ENCODE data around the gene PICK1. TPM values are rescaled to one million over a fixed set of nuclear protein-coding genes. Genes with fewer than 3 reads are reported as not detected.

PICK1 gene
- total and polyA plus RNA-seq, 2 of the 13 experiments (the other 11 are each of a cell fraction or from before 2014, with no cell fraction given), result 19.3 to 25.3 TPM

GRCh38 chr22:38069372-38070249 is 12.4 kb downstream of the PICK1 start:
- FAIRE-seq (no peak), DNase-seq (ENCODE audit: low spot score) (no peak), ATAC-seq (peak; percentile 20)
- H3K27me3 ChIP-seq (ENCODE audit: control insufficient read depth in 1 of 2, insufficient read depth in 2 of 2, low read length in 2 of 2), result no peaks in the 10 kb centered on the region
- no peaks in the 10 kb centered on the region for H4K20me1 ChIP-seq (ENCODE audit: insufficient read depth, low read length)
- H3K79me2 ChIP-seq (ENCODE audit: insufficient read depth, low read length), result no peaks in the 10 kb centered on the region
- no peaks in the 10 kb centered on the region for H3K9me3 ChIP-seq (ENCODE audit: low read length)
- 97% methylated on average over 20 of the region's 21 CpGs for WGBS (ENCODE audit: low lambda C conversion rate)
- no peak overlapping the region for H3K4me2 ChIP-seq (ENCODE audit: low read depth, low read length)
- ChIA-PET CTCF (ENCODE audit: low intra/inter-chr PET ratio, low total read pairs) (no interaction called here), POLR2A (no interaction called here)
- H2AFZ ChIP-seq (ENCODE audit: low read length), result no peak overlapping the region
- peaks cover 27 to 38% of the 10 kb centered on the region in 2 experiments for H3K36me3 ChIP-seq (replicated peaks in 1 of 2; ENCODE audit: control insufficient read depth in 1 of 2, insufficient read depth in 2 of 2, low read length in 2 of 2)
- no peak overlapping the region for H3K4me3 ChIP-seq (replicated peaks in 1 of 3; ENCODE audit: insufficient read depth in 1 of 3, low read depth in 2 of 3, low read length in 3 of 3)
- H3K4me1 ChIP-seq (ENCODE audit: insufficient read depth, low read length), result 0 out of 2 replicates have a peak, but pooled peaks cover 5% of the 10 kb centered on the region
- H3K9ac ChIP-seq (ENCODE audit: insufficient read depth, low read depth, low read length), result no peak overlapping the region
- intact Hi-C loops (cut with micrococcal nuclease; ENCODE audit: unreplicated experiment), result no loop called here
- no TSS peak for BruUV-seq (replicated peaks)
- TF ChIP-seq ZBTB33 (CRISPR knock-in tag; IDR thresholded peaks at IDR 0.05), result peak; percentile 94
- no peak for TF ChIP-seq KDM5B (CRISPR knock-in tag; IDR thresholded peaks at IDR 0.05; ENCODE audit: borderline replicate concordance)
- TF ChIP-seq STAG1 (CRISPR knock-in tag; IDR thresholded peaks at IDR 0.05), result peak; percentile 66
- TF ChIP-seq CTCF (CRISPR knock-in tag; IDR thresholded peaks at IDR 0.05), result peak; percentile 70
- H3K27ac ChIP-seq (ENCODE audit: extremely low read length, insufficient read depth, low read length), result no peak overlapping the region
- in situ Hi-C loops (cut with HindIII; ENCODE audit: extremely low pct_ligation_motif_present, low pct_unique_long_range_greater_than_20kb), result no loop called here

All from HepG2 (cell line).